Natural killer cell (primary cell): ENCODE measurements around the gene ZBTB44. TPM values are rescaled to one million over a fixed set of nuclear protein-coding genes. Genes with fewer than 3 reads are reported as not detected.

Experiments
- ATAC-seq, 3 donors: fragments of 150-1000 bp in 2 of 3; fragments of 200-7000 bp in 1 of 3; cut with Tn5 transposase; 1 replicate in 1 of 3; 2 replicates in 2 of 3; pipeline ENCODE4 v1.10.0; 2021; ENCODE audit warnings: mild to moderate bottlenecking in 2 of 3, moderate library complexity in 2 of 3
- DNase-seq, 2 donors: peaks; one replicate each; pipeline versions ENCODE4 v3.0.0 to v3.0.0-alpha.2; 2013 to 2021; ENCODE audit warnings: mixed read lengths in 1 of 2
- H3K27ac ChIP-seq: one replicate; pipeline ENCODE4 v1.5.1; 2013; ENCODE audit warnings: mild to moderate bottlenecking, low read length
- H3K27me3 ChIP-seq: one replicate; pipeline ENCODE4 v1.6.1; 2013; ENCODE audit warnings: low read length; ENCODE audit not compliant: control insufficient read depth, insufficient read depth
- H3K36me3 ChIP-seq: one replicate; pipeline ENCODE4 v1.6.1; 2013; ENCODE audit warnings: low read length; ENCODE audit not compliant: control insufficient read depth, insufficient read depth
- H3K4me1 ChIP-seq: one replicate; pipeline ENCODE4 v1.6.1; 2013; ENCODE audit warnings: low read length; ENCODE audit not compliant: control insufficient read depth, insufficient read depth
- H3K4me3 ChIP-seq: one replicate; pipeline ENCODE4 v1.5.1; 2013; ENCODE audit warnings: low read length
- H3K9me3 ChIP-seq: one replicate; pipeline ENCODE4 v1.6.1; 2013; ENCODE audit warnings: low read length; ENCODE audit not compliant: control insufficient read depth, insufficient read depth
- H3K27ac Mint-ChIP-seq, 2 donors: one replicate each; pipeline ENCODE4 v1.8.0; 2022; ENCODE audit warnings: mild to moderate bottlenecking in 2 of 2, mixed read lengths in 2 of 2, moderate library complexity in 1 of 2
- H3K27me3 Mint-ChIP-seq, 2 donors: one replicate each; pipeline ENCODE4 v1.8.0; 2022; ENCODE audit warnings: low read depth in 2 of 2, mixed read lengths in 2 of 2
- H3K36me3 Mint-ChIP-seq: one replicate; pipeline ENCODE4 v1.8.0; 2022; ENCODE audit warnings: mixed read lengths
- H3K4me1 Mint-ChIP-seq, 2 donors: one replicate each; pipeline ENCODE4 v1.8.0; 2022; ENCODE audit warnings: mixed read lengths in 2 of 2
- H3K4me3 Mint-ChIP-seq: one replicate; pipeline ENCODE4 v1.8.0; 2022; ENCODE audit warnings: mild to moderate bottlenecking, moderate library complexity, mixed read lengths
- H3K9me3 Mint-ChIP-seq, 2 donors: one replicate each; pipeline ENCODE4 v1.8.0; 2022; ENCODE audit warnings: mixed read lengths in 2 of 2
- CTCF ChIP-seq: fragments of 200-600 bp; IDR thresholded peaks from one replicate; pipeline ENCODE4 v1.8.0; 2022; ENCODE audit warnings: antibody characterized with exemption
- WGBS: methylation state at CpG from one replicate; pipeline ENCODE4 v1.1.7; 2013; ENCODE audit warnings: missing lambda C conversion rate; ENCODE audit not compliant: insufficient coverage; 5-methylcytosine and 5-hydroxymethylcytosine counted together
- intact Hi-C: fragments of 100-400 bp; cut with micrococcal nuclease; formaldehyde crosslinking; loops from one replicate; pipeline ENCODE4 v1.14.2; 2022
- total RNA-seq, 4 donors: library from RNA; stranded (reverse); fragments of 120-200 nt in 1 of 4; gene quantifications; one replicate each; pipeline versions ENCODE4 v1.2.3 to v1.2.4, GENCODE V29; 2013 to 2022

Gene ZBTB44
- total RNA-seq, 3 donors from 2014 or later (not counting 1 experiment from before 2014, with no cell fraction given): 103 to 131 (median 105) TPM

GRCh38 chr11:130347261-130347660 lies 32.5 kb upstream of the ZBTB44 start:
- ATAC-seq: no peak
- no peaks in the 10 kb centered on the region for H3K27me3 Mint-ChIP-seq
- no peaks in the 10 kb centered on the region for H3K9me3 ChIP-seq
- DNase-seq: no peak
- H3K36me3 Mint-ChIP-seq: no peaks in the 10 kb centered on the region
- no peak overlapping the region for H3K4me3 ChIP-seq
- peaks cover 6 to 23% of the 10 kb centered on the region in 2 donors for H3K4me1 Mint-ChIP-seq
- H3K27ac Mint-ChIP-seq: no peak overlapping the region
- H3K4me3 Mint-ChIP-seq: no peak overlapping the region
- no peak overlapping the region for H3K27ac ChIP-seq
- intact Hi-C loops: no loop called here
- H3K36me3 ChIP-seq: no peaks in the 10 kb centered on the region
- no peaks in the 10 kb centered on the region for H3K4me1 ChIP-seq
- no peaks in the 10 kb centered on the region for H3K27me3 ChIP-seq
- no peak for TF ChIP-seq CTCF
- peaks cover 0 to 2% of the 10 kb centered on the region in 2 donors for H3K9me3 Mint-ChIP-seq
- WGBS: 78% methylated on average over 1 of the region's 1 CpG

- H3K27ac Mint-ChIP-seq: no peak overlapping the region
- no peak for ATAC-seq
- H3K36me3 Mint-ChIP-seq: no peaks in the 10 kb centered on the region
Measured at GRCh38 chr11:130344841-130345240, 30.1 kb upstream of the ZBTB44 start.

GRCh38 chr11:130340671-130341319 lies 26.1 kb upstream of the ZBTB44 start:
- Mint-ChIP-seq H3K27me3 (no peaks in the 10 kb centered on the region), H3K36me3 (no peaks in the 10 kb centered on the region), H3K27ac (peak overlapping the region; percentile 79), H3K9me3 (peaks cover 2 to 3% of the 10 kb centered on the region in 2 donors), H3K4me1 (peaks cover 44 to 55% of the 10 kb centered on the region in 2 donors), H3K4me3 (peak overlapping the region; percentile 74)
- Histone ChIP-seq H3K4me1 (peaks cover 20% of the 10 kb centered on the region), H3K4me3 (no peak overlapping the region), H3K36me3 (no peaks in the 10 kb centered on the region), H3K27me3 (no peaks in the 10 kb centered on the region), H3K27ac (peak overlapping the region; percentile 67), H3K9me3 (peaks cover 2% of the 10 kb centered on the region)
- intact Hi-C loops: no loop called here
- WGBS: 64% methylated on average over 3 of the region's 3 CpGs
- TF ChIP-seq CTCF: no peak
- ATAC-seq (peak; percentile 82 to 96 (median 88)), DNase-seq (peak in 1 of 2 donors; percentile 64)

More at GRCh38 chr11:130344841-130345240, 30.1 kb upstream of the ZBTB44 start:
- intact Hi-C loops: no loop called here
- H3K4me3 Mint-ChIP-seq: no peak overlapping the region
- H3K27me3 Mint-ChIP-seq: no peaks in the 10 kb centered on the region
- peaks cover 27 to 46% of the 10 kb centered on the region in 2 donors for H3K4me1 Mint-ChIP-seq
- peaks cover 2% of the 10 kb centered on the region for H3K9me3 ChIP-seq
- DNase-seq: no peak
- H3K27ac ChIP-seq: no peak overlapping the region
- peaks cover 0 to 2% of the 10 kb centered on the region in 2 donors for H3K9me3 Mint-ChIP-seq
- no peak overlapping the region for H3K4me3 ChIP-seq
- no peaks in the 10 kb centered on the region for H3K27me3 ChIP-seq
- no CpG with 5 or more reads among the region's 1 CpG for WGBS
- no peak for TF ChIP-seq CTCF
- H3K36me3 ChIP-seq: no peaks in the 10 kb centered on the region
- H3K4me1 ChIP-seq: peaks cover 14% of the 10 kb centered on the region

- peak overlapping the region; percentile 71 for H3K4me3 Mint-ChIP-seq
- H3K4me1 Mint-ChIP-seq: peaks cover 38 to 48% of the 10 kb centered on the region in 2 donors
- peak overlapping the region; percentile 79 for H3K27ac Mint-ChIP-seq
- H3K27me3 Mint-ChIP-seq: no peaks in the 10 kb centered on the region
- no peak for TF ChIP-seq CTCF
- Histone ChIP-seq H3K36me3 (no peaks in the 10 kb centered on the region), H3K4me1 (peaks cover 20% of the 10 kb centered on the region), H3K9me3 (peaks cover 2% of the 10 kb centered on the region), H3K4me3 (no peak overlapping the region), H3K27me3 (no peaks in the 10 kb centered on the region), H3K27ac (no peak overlapping the region)
- peaks cover 2 to 3% of the 10 kb centered on the region in 2 donors for H3K9me3 Mint-ChIP-seq
- no peaks in the 10 kb centered on the region for H3K36me3 Mint-ChIP-seq
- WGBS: 94% methylated on average over 3 of the region's 3 CpGs
- intact Hi-C loops: no loop called here
- ATAC-seq (no peak), DNase-seq (no peak)
Measured at GRCh38 chr11:130338667-130339066, 23.9 kb upstream of the ZBTB44 start.
